OCI-LY7 (cell line): ENCODE data around the gene WIPF2. TPM values are rescaled to one million over a fixed set of nuclear protein-coding genes. Genes with fewer than 3 reads are reported as not detected.

Experiments used
- BruUV-seq: library from RNA; stranded (reverse); fragments of 400-500 nt; replicated peaks from 2 replicates; lab custom pipeline; 2021; lab: Mats Ljungman, UMichigan
- CTCF ChIA-PET: fragments of 300-600 bp; sonication (Branson Sonifier 250); formaldehyde crosslinking; loops from one replicate; lab custom pipeline; 2022; ENCODE audit warnings: antibody characterized with exemption; ENCODE audit not compliant: unreplicated experiment; lab: Charles Lee
- POLR2A ChIA-PET: fragments of 300-600 bp; sonication (Branson Sonifier 250); formaldehyde crosslinking; loops from one replicate; lab custom pipeline; 2022; ENCODE audit warnings: antibody characterized with exemption; lab: Charles Lee
- DNase-seq: peaks from one replicate; pipeline ENCODE4 v3.0.0-alpha.2; 2015; ENCODE audit warnings: low spot score
- H2AFZ ChIP-seq: fragments of 200-600 bp; sonication (generic), shearing (Covaris generic); 2 replicates; pipeline ENCODE4 v1.6.1; 2014; ENCODE audit warnings: mild to moderate bottlenecking, antibody characterized with exemption, low read length, moderate library complexity
- H3K27ac ChIP-seq: fragments of 200-600 bp; sonication (generic); 2 replicates; pipeline ENCODE4 v1.5.1; 2014; ENCODE audit warnings: mixed run types, low read depth, mild to moderate bottlenecking, moderate library complexity, low read length, inconsistent platforms; ENCODE audit not compliant: poor library complexity, severe bottlenecking
- H3K36me3 ChIP-seq: fragments of 200-600 bp; sonication (generic); 2 replicates; pipeline ENCODE4 v1.6.1; 2014; ENCODE audit warnings: mild to moderate bottlenecking, antibody characterized with exemption, low read length, moderate library complexity, mixed read lengths; ENCODE audit not compliant: insufficient read depth
- H3K4me1 ChIP-seq: fragments of 200-600 bp; sonication (generic); 2 replicates; pipeline ENCODE4 v1.5.1; 2014; ENCODE audit warnings: mild to moderate bottlenecking, low read length; ENCODE audit not compliant: insufficient read depth, poor library complexity, severe bottlenecking
- H3K4me2 ChIP-seq: fragments of 200-600 bp; sonication (generic); 2 replicates; pipeline ENCODE4 v1.6.1; 2014; ENCODE audit warnings: mild to moderate bottlenecking, low read length
- H3K4me3 ChIP-seq: fragments of 200-600 bp; sonication (generic); 2 replicates; pipeline ENCODE4 v1.5.1; 2014; ENCODE audit warnings: mild to moderate bottlenecking, low read depth, low read length; ENCODE audit not compliant: poor library complexity, severe bottlenecking
- H3K79me2 ChIP-seq: fragments of 200-600 bp; sonication (generic); 2 replicates; pipeline ENCODE4 v1.6.1; 2016; ENCODE audit warnings: low read depth, mild to moderate bottlenecking, low read length, moderate library complexity, mixed read lengths; ENCODE audit not compliant: insufficient read depth
- H3K9me2 ChIP-seq: fragments of 200-600 bp; sonication (generic); 2 replicates; pipeline ENCODE4 v1.6.1; 2016; ENCODE audit warnings: mild to moderate bottlenecking, low read length, mixed read lengths; ENCODE audit not compliant: insufficient read depth
- H3K9me3 ChIP-seq: fragments of 200-600 bp; sonication (generic); 2 replicates; pipeline ENCODE4 v1.6.1; 2014; ENCODE audit warnings: mild to moderate bottlenecking, mixed run types, low read length, mixed read lengths
- H4K20me1 ChIP-seq: fragments of 200-600 bp; sonication (generic); 2 replicates; pipeline ENCODE4 v1.6.1; 2014; ENCODE audit warnings: mild to moderate bottlenecking, antibody characterized with exemption, low read length, moderate library complexity, mixed read lengths; ENCODE audit not compliant: insufficient read depth
- EZH2phosphoT487 ChIP-seq: fragments of 200-600 bp; sonication (generic); IDR thresholded peaks from 2 replicates; pipeline ENCODE4 v1.6.1; 2018; ENCODE audit warnings: low read depth, borderline replicate concordance, mild to moderate bottlenecking, mixed run types, antibody characterized with exemption, low read length, moderate library complexity, mixed read lengths
- intact Hi-C: fragments of 100-400 bp; cut with micrococcal nuclease; formaldehyde crosslinking; loops from one replicate; pipeline ENCODE4 v1.10.0; 2022; ENCODE audit not compliant: unreplicated experiment
- total RNA-seq, 2 experiments: library from RNA; depleted of rRNA in 1 of 2; stranded (reverse); fragments of >200 nt in 1 of 2; shearing (Covaris generic) in 1 of 2; gene quantifications; 2 replicates each; pipeline ENCODE4 v1.2.3, GENCODE V29; 2014 to 2022
- TF ChIP-seq, protein P1 (sequence below): fragments of 200-600 bp; sonication (generic); conservative IDR thresholded peaks from 2 replicates; pipeline ENCODE4 v1.5.1; 2014; ENCODE audit warnings: mild to moderate bottlenecking, antibody characterized with exemption, low read length, moderate library complexity, mixed read lengths

The WIPF2 gene
- total RNA-seq, 2 experiments from 2014 or later, result 4.7 to 20.3 TPM

DNA sequence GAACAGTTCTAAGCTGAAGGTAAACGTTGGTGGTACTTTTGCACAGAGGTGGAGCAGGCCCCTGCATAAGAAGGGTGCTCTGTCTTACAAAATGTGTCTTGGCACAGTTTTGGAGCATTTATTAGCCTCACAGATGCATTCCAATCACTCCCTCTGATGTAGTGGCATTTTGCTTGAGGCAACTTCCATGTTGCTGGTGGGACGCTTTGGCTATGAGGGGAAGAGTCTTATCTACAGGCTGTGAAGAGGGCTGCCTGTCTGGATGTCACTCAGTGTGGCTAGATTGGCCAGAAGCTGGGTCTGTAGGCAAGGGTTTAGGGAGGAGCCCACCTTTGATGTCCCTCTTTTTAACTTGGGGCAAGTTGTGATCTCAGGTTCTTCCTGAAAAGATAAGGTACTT is 87.3 kb downstream of the WIPF2 start:
- BruUV-seq, result no TSS peak
- intact Hi-C loops, result no loop called here
- ChIA-PET POLR2A (no interaction called here), CTCF (no interaction called here)
- H3K36me3 ChIP-seq, result peaks cover 41% of the 10 kb centered on the region
- H3K4me2 ChIP-seq, result no peak overlapping the region
- H3K79me2 ChIP-seq, result no peaks in the 10 kb centered on the region
- peaks cover 18% of the 10 kb centered on the region; the same call in 1 of the 2 replicates for H4K20me1 ChIP-seq
- no peak overlapping the region for H3K4me3 ChIP-seq
- DNase-seq, result no peak
- peaks cover 18% of the 10 kb centered on the region for H3K4me1 ChIP-seq
- no peak overlapping the region for H3K27ac ChIP-seq
- no peaks in the 10 kb centered on the region for H3K9me3 ChIP-seq
- no peak for TF ChIP-seq EZH2phosphoT487
- TF ChIP-seq, protein P1, sequence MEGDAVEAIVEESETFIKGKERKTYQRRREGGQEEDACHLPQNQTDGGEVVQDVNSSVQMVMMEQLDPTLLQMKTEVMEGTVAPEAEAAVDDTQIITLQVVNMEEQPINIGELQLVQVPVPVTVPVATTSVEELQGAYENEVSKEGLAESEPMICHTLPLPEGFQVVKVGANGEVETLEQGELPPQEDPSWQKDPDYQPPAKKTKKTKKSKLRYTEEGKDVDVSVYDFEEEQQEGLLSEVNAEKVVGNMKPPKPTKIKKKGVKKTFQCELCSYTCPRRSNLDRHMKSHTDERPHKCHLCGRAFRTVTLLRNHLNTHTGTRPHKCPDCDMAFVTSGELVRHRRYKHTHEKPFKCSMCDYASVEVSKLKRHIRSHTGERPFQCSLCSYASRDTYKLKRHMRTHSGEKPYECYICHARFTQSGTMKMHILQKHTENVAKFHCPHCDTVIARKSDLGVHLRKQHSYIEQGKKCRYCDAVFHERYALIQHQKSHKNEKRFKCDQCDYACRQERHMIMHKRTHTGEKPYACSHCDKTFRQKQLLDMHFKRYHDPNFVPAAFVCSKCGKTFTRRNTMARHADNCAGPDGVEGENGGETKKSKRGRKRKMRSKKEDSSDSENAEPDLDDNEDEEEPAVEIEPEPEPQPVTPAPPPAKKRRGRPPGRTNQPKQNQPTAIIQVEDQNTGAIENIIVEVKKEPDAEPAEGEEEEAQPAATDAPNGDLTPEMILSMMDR, result no peak
- H2AFZ ChIP-seq, result no peak overlapping the region
- H3K9me2 ChIP-seq, result no peaks in the 10 kb centered on the region

DNA sequence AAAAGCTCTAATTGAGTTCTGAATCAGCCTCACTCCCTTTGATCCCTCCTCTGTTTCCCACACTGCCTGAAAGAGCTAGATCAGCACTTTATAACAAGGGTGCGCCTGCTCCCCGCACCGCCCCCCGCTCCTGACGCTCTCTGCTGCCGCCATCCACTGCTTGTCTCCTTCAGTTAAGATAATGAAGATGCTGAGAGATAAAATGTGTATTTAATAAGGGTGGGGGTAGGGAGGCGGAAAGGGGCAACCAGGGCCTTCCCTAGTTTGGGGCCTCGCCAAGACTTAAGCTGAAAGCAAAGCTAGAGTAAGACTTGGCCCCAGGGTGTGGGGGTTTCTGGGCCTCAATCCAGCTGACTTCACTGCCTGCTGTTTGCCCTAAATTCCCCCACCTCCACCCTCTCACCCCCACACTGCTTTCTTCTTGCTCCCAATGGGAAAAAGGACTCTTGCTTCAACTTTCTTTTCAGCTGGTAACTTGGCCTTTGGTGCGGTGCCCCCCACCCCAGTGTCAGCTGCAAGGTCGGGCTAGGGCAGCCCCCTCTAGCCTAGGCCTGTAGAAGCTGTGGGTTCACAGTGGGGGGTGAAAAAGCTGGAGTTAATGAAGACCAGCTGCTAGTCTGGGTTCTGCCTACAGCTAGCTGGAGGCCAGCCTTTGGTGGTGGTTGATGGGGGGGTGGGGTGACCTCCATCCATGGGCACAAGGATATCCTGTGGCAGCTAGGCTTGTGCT is 88.1 kb downstream of the WIPF2 start:
- Histone ChIP-seq H4K20me1 (peaks cover 13% of the 10 kb centered on the region; the same call in 1 of the 2 replicates), H3K4me1 (peaks cover 25% of the 10 kb centered on the region), H3K4me2 (no peak overlapping the region), H3K9me3 (no peaks in the 10 kb centered on the region), H3K4me3 (no peak overlapping the region), H3K36me3 (peaks cover 33% of the 10 kb centered on the region), H3K79me2 (no peaks in the 10 kb centered on the region), H2AFZ (no peak overlapping the region), H3K27ac (no peak overlapping the region), H3K9me2 (no peaks in the 10 kb centered on the region)
- ChIA-PET POLR2A (interaction anchor here (0.6 to 1.6 kb wide), 5 partner anchors 9 to 170 kb away, joined by 3 to 6 read pairs (median 3); no protein-coding TSS in a partner anchor), CTCF (interaction anchor here (1.0 to 1.3 kb wide), 4 partner anchors 10 to 116 kb away, joined by 3 to 9 read pairs (median 4); no protein-coding TSS in a partner anchor)
- no peak for TF ChIP-seq EZH2phosphoT487
- TF ChIP-seq, protein P1, result no peak
- DNase-seq, result no peak
- no TSS peak for BruUV-seq
- intact Hi-C loops, result no loop called here
